Midbrain (tissue), 1 donor: ENCODE measurements around the gene ZNF669.
A peak's percentile ranks its signal among the peaks of the same experiment; 100 is the strongest.

Source experiments
- DNase-seq: peaks from one replicate; lab custom pipeline; 2025; lab: John Stamatoyannopoulos, UW

Gene ZNF669

GRCh38 chr1:247111259-247111699 is 7.1 kb upstream of the ZNF669 start:
- DNase-seq = no peak

GRCh38 chr1:247110627-247111258 is 6.6 kb upstream of the ZNF669 start:
- no peak for DNase-seq

- no peak for DNase-seq
These were observed 3.5 kb upstream of the ZNF669 start for GRCh38 chr1:247107694-247108093.

- DNase-seq = no peak
These were observed 1.8 kb upstream of the ZNF669 start for GRCh38 chr1:247105966-247106365.

- DNase-seq = no peak
These were observed 809 bp upstream of the ZNF669 start for GRCh38 chr1:247104965-247105364.

- no peak for DNase-seq
These were observed 1.8 kb downstream of the ZNF669 start for GRCh38 chr1:247102381-247102780.

GRCh38 chr1:247100676-247101279 is 3.4 kb downstream of the ZNF669 start:
- DNase-seq = no peak

- no peak for DNase-seq
These were observed 7.2 kb downstream of the ZNF669 start for GRCh38 chr1:247096958-247097357.

GRCh38 chr1:247096544-247096943 is 7.6 kb downstream of the ZNF669 start:
- DNase-seq = no peak

GRCh38 chr1:247096112-247096511 is 8.0 kb downstream of the ZNF669 start:
- no peak for DNase-seq

- no peak for DNase-seq
These were observed 13.7 kb downstream of the ZNF669 start for GRCh38 chr1:247090455-247090854.

GRCh38 chr1:247089616-247090375 is 14.4 kb downstream of the ZNF669 start:
- DNase-seq = no peak

GRCh38 chr1:247088967-247089366 is 15.2 kb downstream of the ZNF669 start:
- DNase-seq = no peak

GRCh38 chr1:247087256-247087655 is 16.9 kb downstream of the ZNF669 start:
- no peak for DNase-seq

GRCh38 chr1:247085310-247085709 is 18.8 kb downstream of the ZNF669 start:
- no peak for DNase-seq

GRCh38 chr1:247084771-247085170 is 19.4 kb downstream of the ZNF669 start:
- DNase-seq = no peak

- DNase-seq = no peak
These were observed 24.8 kb downstream of the ZNF669 start for GRCh38 chr1:247079141-247079874.

GRCh38 chr1:247078258-247079140 is 25.7 kb downstream of the ZNF669 start, which contains the start of gene ZNF670:
Gene ZNF670, minus strand, starts transcription at chr1:247078811. Its CDS starts 215 bp downstream, at chr1:247078596.
- peak; percentile 98 for DNase-seq

- peak; percentile 3 for DNase-seq
These were observed 26.3 kb downstream of the ZNF669 start for GRCh38 chr1:247077876-247078257.

- DNase-seq = no peak
These were observed 26.9 kb downstream of the ZNF669 start for GRCh38 chr1:247077213-247077612.

GRCh38 chr1:247070645-247071044 is 33.5 kb downstream of the ZNF669 start:
- DNase-seq = no peak
